Nephron progenitor cell (in vitro differentiated cells): Measurements from ENCODE around the gene PAGE2B.
"Not testable (repeated sequence)": the region's sequence is repeated elsewhere in the genome, so short reads cannot be mapped to it uniquely, and the experiment has no call there.

Experiments used
- DNase-seq: peaks from one replicate; pipeline ENCODE4 v3.0.0; 2021
- H3K27ac Mint-ChIP-seq: 2 replicates; pipeline ENCODE4 v1.8.0; 2021; ENCODE audit warnings: mild to moderate bottlenecking, moderate library complexity, mixed read lengths
- H3K27me3 Mint-ChIP-seq: 2 replicates; pipeline ENCODE4 v1.8.0; 2021; ENCODE audit warnings: mild to moderate bottlenecking, low read depth, mixed read lengths; ENCODE audit not compliant: poor library complexity
- H3K36me3 Mint-ChIP-seq: 2 replicates; pipeline ENCODE4 v1.8.0; 2021; ENCODE audit warnings: low read depth, mixed read lengths
- H3K4me1 Mint-ChIP-seq: 2 replicates; pipeline ENCODE4 v1.8.0; 2021; ENCODE audit warnings: mixed read lengths
- H3K4me3 Mint-ChIP-seq: 2 replicates; pipeline ENCODE4 v1.8.0; 2021; ENCODE audit warnings: mild to moderate bottlenecking, moderate library complexity, mixed read lengths
- H3K9me3 Mint-ChIP-seq: 2 replicates; pipeline ENCODE4 v1.8.0; 2021; ENCODE audit warnings: mild to moderate bottlenecking, moderate library complexity, mixed read lengths
- CTCF ChIP-seq: fragments of 200-600 bp; sonication (generic); IDR thresholded peaks from 2 replicates; pipeline ENCODE4 v1.5.0; 2021; ENCODE audit warnings: antibody characterized with exemption

PAGE2B gene

GRCh38 chrX:55057675-55058249 lies 17.1 kb upstream of the PAGE2B start:
- H3K4me1 Mint-ChIP-seq, result peaks cover 11% of the 10 kb centered on the region
- peak; percentile 22 for DNase-seq
- no peak overlapping the region for H3K27ac Mint-ChIP-seq
- peaks cover 36% of the 10 kb centered on the region for H3K9me3 Mint-ChIP-seq
- H3K4me3 Mint-ChIP-seq, result peak overlapping the region; percentile 27
- H3K27me3 Mint-ChIP-seq, result peaks cover 7% of the 10 kb centered on the region
- H3K36me3 Mint-ChIP-seq, result no peaks in the 10 kb centered on the region
- peak; percentile 70 for TF ChIP-seq CTCF

- not testable (repeated sequence) for H3K4me3 Mint-ChIP-seq, H3K27me3 Mint-ChIP-seq, H3K4me1 Mint-ChIP-seq, H3K27ac Mint-ChIP-seq, DNase-seq, H3K36me3 Mint-ChIP-seq
- H3K9me3 Mint-ChIP-seq, result peaks cover 88% of the 10 kb centered on the region
Observed at GRCh38 chrX:55067180-55067579, 7.7 kb upstream of the PAGE2B start.

- no peak for DNase-seq
- Mint-ChIP-seq H3K4me1 (no peaks in the 10 kb centered on the region), H3K27me3 (peaks cover 4% of the 10 kb centered on the region), H3K9me3 (peaks cover 75% of the 10 kb centered on the region), H3K36me3 (no peaks in the 10 kb centered on the region), H3K4me3 (no peak overlapping the region), H3K27ac (no peak overlapping the region)
- TF ChIP-seq CTCF, result no peak
Observed at GRCh38 chrX:55072286-55072685, 2.5 kb upstream of the PAGE2B start.

GRCh38 chrX:55088795-55089489 lies 14.1 kb downstream of the PAGE2B start, which contains the start of gene PAGE2:
PAGE2 (plus strand) TSS chrX:55089018; CDS start chrX:55090021, 1,003 bp downstream.
- Mint-ChIP-seq H3K9me3 (peaks cover 53% of the 10 kb centered on the region), H3K4me3 (no peak within 1 kb of the TSS), H3K4me1 (no peaks in the 10 kb centered on the region), H3K27me3 (no peaks in the 10 kb centered on the region), H3K27ac (no peak within 1 kb of the TSS), H3K36me3 (no peaks in the 10 kb centered on the region)
- no peak for DNase-seq
- no peak for TF ChIP-seq CTCF

GRCh38 chrX:55098691-55099090 lies 23.9 kb downstream of the PAGE2B start:
- Mint-ChIP-seq H3K27ac (peak overlapping the region; percentile 80), H3K27me3 (peaks cover 9% of the 10 kb centered on the region), H3K4me3 (no peak overlapping the region), H3K4me1 (peaks cover 6% of the 10 kb centered on the region), H3K9me3 (peaks cover 34% of the 10 kb centered on the region), H3K36me3 (no peaks in the 10 kb centered on the region)
- no peak for TF ChIP-seq CTCF
- no peak for DNase-seq

- no peak for DNase-seq
- H3K36me3 Mint-ChIP-seq, result no peaks in the 10 kb centered on the region
- peaks cover 6% of the 10 kb centered on the region for H3K4me1 Mint-ChIP-seq
- no peak for TF ChIP-seq CTCF
- no peak overlapping the region for H3K27ac Mint-ChIP-seq
- peaks cover 38% of the 10 kb centered on the region for H3K9me3 Mint-ChIP-seq
- no peak overlapping the region for H3K4me3 Mint-ChIP-seq
- peaks cover 9% of the 10 kb centered on the region for H3K27me3 Mint-ChIP-seq
Observed at GRCh38 chrX:55099162-55099561, 24.3 kb downstream of the PAGE2B start.
